Measurements from ENCODE around the gene TTL. TPM values are rescaled to one million over a fixed set of nuclear protein-coding genes. Genes with fewer than 3 reads are reported as not detected.
"Not testable (repeated sequence)": the region's sequence is repeated elsewhere in the genome, so short reads cannot be mapped to it uniquely, and the experiment has no call there.

The TTL gene
- 40.0 TPM for total RNA-seq
- long read RNA-seq, partial matches to known transcripts, result 0 of 3 reads
- long read RNA-seq, other reads (novel, unspliced or antisense), result 3 of 3 reads

DNA sequence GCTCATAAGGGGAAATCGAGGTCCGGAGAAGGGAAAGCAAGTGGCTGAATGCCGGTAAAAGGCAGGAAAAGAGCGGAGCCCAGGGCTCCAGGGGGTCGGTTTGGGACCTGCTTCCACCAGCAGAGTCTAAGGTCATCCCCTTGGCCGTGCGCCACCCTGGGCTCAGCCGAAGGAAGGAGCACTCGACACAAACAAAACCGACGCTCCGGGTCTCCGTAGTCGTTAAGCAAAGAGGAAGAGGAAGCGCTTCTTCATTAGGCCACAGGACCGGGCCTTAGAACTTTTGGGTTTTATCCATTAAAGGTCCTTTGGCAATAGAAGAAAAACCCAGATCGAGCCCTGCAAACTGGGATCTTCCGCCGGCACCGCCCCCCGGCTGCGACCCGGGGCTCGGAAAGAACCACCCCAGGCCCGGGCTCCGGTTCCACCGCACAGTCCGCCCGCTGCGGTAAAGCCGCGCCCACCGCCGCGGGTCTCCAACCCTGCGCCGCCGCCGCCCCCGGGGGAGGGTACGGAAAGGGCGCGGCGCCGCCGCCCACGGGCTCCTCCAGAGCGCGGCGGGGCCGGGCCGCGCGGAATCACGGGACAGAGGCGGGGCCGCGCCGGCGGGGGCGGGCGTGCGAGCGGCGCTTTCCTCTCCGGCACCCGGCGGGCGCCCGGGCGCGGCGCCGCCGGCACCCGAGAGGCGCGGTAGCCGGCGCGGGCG, at the start of gene TTL:
TSS of gene TTL (plus strand) at position 629 of the 706 bp plus-strand sequence. CDS start 189 bp downstream, outside the sequence.
- peak; percentile 93 for DNase-seq (ENCODE audit: low spot score)

GRCh38 chr2:112432390-112432734, 49.6 kb upstream of the TTL start:
- DNase-seq (ENCODE audit: low spot score), result not testable (repeated sequence)

- not testable (repeated sequence) for DNase-seq (ENCODE audit: low spot score)
Measured at GRCh38 chr2:112432735-112433479, 49.0 kb upstream of the TTL start.

DNA sequence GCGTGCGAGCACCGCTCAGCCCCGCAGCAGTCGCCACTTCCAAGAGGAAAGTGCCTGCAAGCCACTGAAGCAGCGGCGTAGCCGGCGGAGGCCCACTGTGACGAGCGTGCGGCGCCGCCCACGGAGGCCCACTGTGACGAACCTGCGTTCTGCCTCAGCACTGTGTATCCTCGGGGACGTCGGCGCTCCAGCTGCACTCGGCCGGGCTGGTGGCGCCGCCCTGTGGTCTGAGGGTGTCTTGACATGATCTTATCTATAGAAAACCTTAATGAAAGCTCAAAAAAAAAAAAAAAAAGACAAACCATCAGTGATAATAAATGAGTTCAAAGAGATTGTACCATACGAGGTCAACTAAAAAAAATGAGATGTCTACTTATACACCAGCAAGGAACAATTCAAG, 48.5 kb upstream of the TTL start, which contains the start of gene RGPD8:
TSS of gene RGPD8 (minus strand) at position 166 of the 400 bp plus-strand sequence. CDS start 192 bp downstream, outside the sequence.
- DNase-seq (ENCODE audit: low spot score), result peak; percentile 95

- DNase-seq (ENCODE audit: low spot score), result no peak
Measured at GRCh38 chr2:112433932-112434730, 47.8 kb upstream of the TTL start.

DNA sequence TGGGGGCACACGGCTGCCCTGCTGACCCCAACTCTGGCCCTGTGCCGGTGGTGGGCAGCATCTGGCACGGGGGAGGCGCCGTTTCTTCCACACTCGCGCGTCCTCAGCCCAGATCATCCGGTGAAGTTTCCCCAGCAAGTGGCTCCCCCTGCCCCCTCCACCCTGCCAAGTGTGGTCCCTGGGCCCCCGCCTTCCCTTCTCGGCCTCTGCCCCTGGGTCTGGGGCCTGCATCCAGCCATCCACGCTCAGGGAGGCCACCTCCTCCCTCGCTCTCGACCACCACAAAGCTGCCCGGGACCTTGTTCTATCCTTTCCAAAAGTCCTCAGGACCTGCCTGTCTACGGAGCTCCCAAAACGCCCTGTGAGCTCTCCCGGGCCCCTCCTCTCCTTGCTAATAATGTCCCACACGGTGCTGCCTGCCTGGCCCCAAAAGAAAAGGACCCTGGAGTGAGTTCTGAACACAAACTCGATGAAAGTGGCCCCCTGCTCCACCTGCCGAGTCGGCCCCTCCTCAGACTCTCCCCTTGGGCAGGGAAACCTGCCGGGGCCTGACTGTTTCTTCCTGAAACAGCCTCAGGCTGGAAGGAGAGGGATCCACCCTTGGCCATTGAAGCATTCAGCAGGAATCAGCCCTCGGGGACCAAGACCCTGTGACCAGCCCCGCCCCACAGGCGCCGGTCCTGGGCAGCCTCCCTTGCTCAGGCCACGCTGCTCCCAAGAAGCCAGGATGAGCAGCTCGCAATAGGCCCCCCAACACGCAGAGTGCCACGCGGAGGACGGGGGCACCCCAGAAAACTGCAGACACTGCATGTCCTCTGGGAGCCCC, 46.9 kb upstream of the TTL start:
- DNase-seq (ENCODE audit: low spot score), result not testable (repeated sequence)

- DNase-seq (ENCODE audit: low spot score), result not testable (repeated sequence)
Measured at GRCh38 chr2:112435716-112436431, 46.1 kb upstream of the TTL start.

GRCh38 chr2:112436993-112437392, 45.0 kb upstream of the TTL start:
- not testable (repeated sequence) for DNase-seq (ENCODE audit: low spot score)

GRCh38 chr2:112437405-112437831, 44.5 kb upstream of the TTL start:
- not testable (repeated sequence) for DNase-seq (ENCODE audit: low spot score)

GRCh38 chr2:112438603-112439261, 43.2 kb upstream of the TTL start:
- not testable (repeated sequence) for DNase-seq (ENCODE audit: low spot score)

- DNase-seq (ENCODE audit: low spot score), result not testable (repeated sequence)
Measured at GRCh38 chr2:112444256-112444655, 37.7 kb upstream of the TTL start.

- DNase-seq (ENCODE audit: low spot score), result no peak
Measured at GRCh38 chr2:112449854-112450253, 32.1 kb upstream of the TTL start.

- DNase-seq (ENCODE audit: low spot score), result no peak
Measured at GRCh38 chr2:112451317-112451716, 30.6 kb upstream of the TTL start.

- DNase-seq (ENCODE audit: low spot score), result no peak
Measured at GRCh38 chr2:112454586-112454985, 27.4 kb upstream of the TTL start.

DNA sequence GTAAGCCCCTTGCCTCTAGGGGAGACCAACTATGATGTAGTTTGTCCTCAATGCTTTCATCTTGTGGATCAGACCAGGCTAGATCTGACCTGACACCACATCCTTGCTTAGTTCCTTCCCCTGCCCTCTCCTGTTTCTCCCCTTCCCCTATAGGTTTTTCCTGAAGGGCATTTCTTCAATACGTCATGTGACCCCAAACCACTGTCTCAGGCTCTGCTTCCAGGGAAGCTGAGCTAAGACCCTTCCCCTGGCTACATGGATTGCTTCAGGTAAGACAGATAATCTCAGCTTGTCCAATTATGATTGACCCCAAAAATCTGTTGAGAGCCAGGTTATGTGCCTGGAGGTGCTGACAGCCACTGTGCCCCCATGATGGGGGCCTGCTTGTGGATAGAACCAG, 22.6 kb upstream of the TTL start:
- no peak for DNase-seq (ENCODE audit: low spot score)

- no peak for DNase-seq (ENCODE audit: low spot score)
Measured at GRCh38 chr2:112462178-112462577, 19.8 kb upstream of the TTL start.

- no peak for DNase-seq (ENCODE audit: low spot score)
Measured at GRCh38 chr2:112463256-112463655, 18.7 kb upstream of the TTL start.

GRCh38 chr2:112465382-112465781, 16.6 kb upstream of the TTL start:
- no peak for DNase-seq (ENCODE audit: low spot score)

DNA sequence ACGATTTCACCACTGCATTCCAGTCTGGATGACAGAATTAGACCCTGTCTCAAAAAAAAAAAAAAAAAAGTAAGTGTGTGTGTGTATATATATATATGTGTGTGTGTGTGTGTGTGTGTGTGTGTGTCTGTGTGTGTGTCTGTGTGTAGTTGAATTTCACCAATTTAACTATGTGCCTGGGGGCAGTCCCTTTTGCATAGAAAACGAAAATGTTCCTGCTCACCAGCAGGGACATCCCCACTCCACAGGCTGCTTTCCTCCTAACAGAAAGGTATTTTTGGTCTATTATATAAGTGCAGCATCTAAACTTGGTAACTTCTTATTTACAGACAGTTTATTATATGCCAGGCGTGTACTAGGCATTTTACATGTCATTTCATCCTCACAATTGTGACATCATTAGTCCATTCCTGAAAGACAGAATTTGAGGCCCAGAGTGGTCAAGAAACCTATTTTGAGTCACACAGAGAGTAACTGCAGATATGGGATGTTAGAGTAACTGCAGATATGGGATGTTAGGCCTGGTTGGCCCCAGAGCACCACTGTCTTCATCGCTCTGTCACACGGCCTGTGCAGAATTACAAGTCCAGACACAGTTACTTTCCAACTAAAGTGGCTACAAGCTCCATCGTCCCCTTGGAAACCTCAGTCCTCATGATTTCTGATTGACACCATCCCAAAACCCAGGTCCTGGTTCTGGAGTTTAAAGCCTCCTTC, 9.3 kb upstream of the TTL start:
- no peak for DNase-seq (ENCODE audit: low spot score)

Measured in mesenteric fat pad (tissue), 1 donor.